ENCODE data around the gene CELA1. TPM values are rescaled to one million over a fixed set of nuclear protein-coding genes. Genes with fewer than 3 reads are reported as not detected.
A peak's percentile ranks its signal among the peaks of the same experiment; 100 is the strongest.

Gene CELA1
- total RNA-seq, 1 experiment from 2014 or later, result not detected

DNA sequence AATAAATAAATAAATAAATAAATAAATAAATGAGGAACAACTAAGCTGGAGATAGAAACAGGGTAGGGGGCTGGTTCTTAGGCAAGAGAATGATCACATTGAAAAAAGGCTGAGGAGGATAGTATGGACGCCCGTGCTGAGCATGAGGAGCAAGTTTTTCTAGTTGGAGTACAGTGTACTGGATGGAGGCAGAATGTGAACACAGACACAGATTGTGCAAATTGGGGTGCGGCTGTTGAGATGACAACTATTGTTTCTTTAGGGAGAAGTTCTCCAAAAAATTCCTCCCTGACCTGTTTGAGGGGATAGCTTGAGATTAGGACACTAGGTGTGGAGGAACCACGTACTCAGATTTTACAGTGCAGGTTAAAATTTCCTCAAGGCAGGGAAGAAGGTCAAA lies 21.5 kb downstream of the CELA1 start:
- Histone ChIP-seq H3K4me2 (ENCODE audit: insufficient read depth, insufficient read length, low read length) (no peak overlapping the region), H3K23me2 (ENCODE audit: insufficient read length, low read depth, low read length, poor library complexity, severe bottlenecking) (no peaks in the 10 kb centered on the region), H2BK15ac (ENCODE audit: low read depth, low read length) (no peak overlapping the region), H3T11ph (ENCODE audit: low read length) (no peak overlapping the region), H3K56ac (ENCODE audit: insufficient read length, low read depth, low read length) (no peak overlapping the region), H3K27me3 (ENCODE audit: insufficient read depth, low read length) (no peaks in the 10 kb centered on the region), H4K5ac (ENCODE audit: insufficient read length, low read depth, low read length) (no peak overlapping the region), H2BK5ac (ENCODE audit: insufficient read length, low read length) (no peak overlapping the region), H3K79me2 (ENCODE audit: insufficient read depth, low read length) (no peaks in the 10 kb centered on the region), H2AFZ (ENCODE audit: low read length) (no peak overlapping the region), H2BK12ac (ENCODE audit: insufficient read length, low read depth, low read length) (no peak overlapping the region), H4K91ac (ENCODE audit: insufficient read length, low read depth, low read length) (no peak overlapping the region), H3K79me1 (ENCODE audit: insufficient read depth, low read depth, low read length, poor library complexity, severe bottlenecking) (no peaks in the 10 kb centered on the region), H2BK20ac (ENCODE audit: low read depth, low read length, poor library complexity, severe bottlenecking) (no peak overlapping the region), H3K4ac (ENCODE audit: low read depth, low read length) (no peak overlapping the region), H4K8ac (replicated peaks; ENCODE audit: insufficient read length, low read depth, low read length) (no peak overlapping the region), H2AK5ac (ENCODE audit: insufficient read length, low read length) (no peak overlapping the region), H2BK120ac (ENCODE audit: low read depth, low read length, poor library complexity, severe bottlenecking) (no peak overlapping the region), H3K27ac (ENCODE audit: insufficient read length, low read depth, low read length) (no peak overlapping the region), H3K14ac (ENCODE audit: insufficient read depth, low read length) (no peak overlapping the region), H4K20me1 (ENCODE audit: control insufficient read depth, insufficient read depth, insufficient read length) (no peaks in the 10 kb centered on the region), H3K23ac (ENCODE audit: insufficient read length, low read depth, low read length) (no peak overlapping the region), H3K9ac (ENCODE audit: extremely low read depth, insufficient read length, low read length) (no peak overlapping the region), H3K9me3 (ENCODE audit: control insufficient read depth, low read depth, low read length) (no peaks in the 10 kb centered on the region), H3K4me1 (ENCODE audit: insufficient read depth, low read length) (peaks cover 5% of the 10 kb centered on the region; the same call in 1 of the 2 replicates), H3K18ac (ENCODE audit: insufficient read length, low read depth, low read length) (no peak overlapping the region)
- no peak for DNase-seq
- WGBS (ENCODE audit: extremely low coverage, insufficient read length, low lambda C conversion rate), result no CpG with 5 or more reads among the region's 4 CpGs
- Mint-ChIP-seq H3K27me3 (ENCODE audit: low read depth) (no peaks in the 10 kb centered on the region; the same call in 1 of the 2 replicates), H3K9me3 (no peaks in the 10 kb centered on the region), H3K36me3 (ENCODE audit: insufficient read depth in 1 of 3, low read depth in 3 of 3) (no peaks in the 10 kb centered on the region; a peak in 1 of 7 replicates), H3K4me3 (no peak overlapping the region; a peak in 1 of 5 replicates), H3K4me1 (peaks cover 37 to 46% of the 10 kb centered on the region in 2 experiments), H3K27ac (peak overlapping the region in 1 of 3 experiments; percentile 60; a peak in 3 of 7 replicates)
- TF ChIP-seq, protein P1, sequence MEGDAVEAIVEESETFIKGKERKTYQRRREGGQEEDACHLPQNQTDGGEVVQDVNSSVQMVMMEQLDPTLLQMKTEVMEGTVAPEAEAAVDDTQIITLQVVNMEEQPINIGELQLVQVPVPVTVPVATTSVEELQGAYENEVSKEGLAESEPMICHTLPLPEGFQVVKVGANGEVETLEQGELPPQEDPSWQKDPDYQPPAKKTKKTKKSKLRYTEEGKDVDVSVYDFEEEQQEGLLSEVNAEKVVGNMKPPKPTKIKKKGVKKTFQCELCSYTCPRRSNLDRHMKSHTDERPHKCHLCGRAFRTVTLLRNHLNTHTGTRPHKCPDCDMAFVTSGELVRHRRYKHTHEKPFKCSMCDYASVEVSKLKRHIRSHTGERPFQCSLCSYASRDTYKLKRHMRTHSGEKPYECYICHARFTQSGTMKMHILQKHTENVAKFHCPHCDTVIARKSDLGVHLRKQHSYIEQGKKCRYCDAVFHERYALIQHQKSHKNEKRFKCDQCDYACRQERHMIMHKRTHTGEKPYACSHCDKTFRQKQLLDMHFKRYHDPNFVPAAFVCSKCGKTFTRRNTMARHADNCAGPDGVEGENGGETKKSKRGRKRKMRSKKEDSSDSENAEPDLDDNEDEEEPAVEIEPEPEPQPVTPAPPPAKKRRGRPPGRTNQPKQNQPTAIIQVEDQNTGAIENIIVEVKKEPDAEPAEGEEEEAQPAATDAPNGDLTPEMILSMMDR (conservative IDR thresholded peaks at IDR 0.05), result no peak

Data from H9 (cell line).